HepG2 (cell line): ENCODE measurements around the gene POU2F1.

Experiments
- CREB1 ChIP-seq, 2 experiments: fragments of 450-650 bp in 1 of 2; IDR thresholded peaks; 2 replicates each; pipeline ENCODE4 v1.6.1; 2016 to 2017; ENCODE audit warnings: control low read depth in 1 of 2, mild to moderate bottlenecking in 1 of 2, missing compliant biosample characterization in 1 of 2, missing genetic modification characterization in 1 of 2
- CTCF ChIP-seq: sonication (generic); formaldehyde crosslinking; IDR thresholded peaks from 2 replicates; pipeline ENCODE4 v1.5.0; 2020; ENCODE audit warnings: mild to moderate bottlenecking, missing genetic modification reagents, moderate library complexity
- KIAA2018 ChIP-seq: sonication (generic); formaldehyde crosslinking; IDR thresholded peaks from 2 replicates; pipeline ENCODE4 v1.5.0; 2020; ENCODE audit warnings: mild to moderate bottlenecking, missing genetic modification reagents, borderline replicate concordance
- ZNF138 ChIP-seq: sonication (generic); formaldehyde crosslinking; IDR thresholded peaks from 2 replicates; pipeline ENCODE4 v1.5.0; 2020; ENCODE audit warnings: mild to moderate bottlenecking, low read depth, missing genetic modification reagents

GRCh38 chr1:167428395-167428794 lies 207.7 kb downstream of the POU2F1 start:
- TF ChIP-seq CREB1 (IDR thresholded peaks at IDR 0.05): no peak
- no peak for TF ChIP-seq CREB1 (CRISPR knock-in tag; IDR thresholded peaks at IDR 0.05)
- TF ChIP-seq KIAA2018 (CRISPR knock-in tag): no peak
- TF ChIP-seq CTCF: no peak
- TF ChIP-seq ZNF138: no peak
